ENCODE data around the gene GRM8.

GRM8 gene

GRCh38 chr7:126656165-126656564 lies 596.6 kb downstream of the GRM8 start:
- no peak for DNase-seq

- no peak for DNase-seq
These were observed 615.2 kb downstream of the GRM8 start for GRCh38 chr7:126637538-126637937.

GRCh38 chr7:126635545-126635944 lies 617.2 kb downstream of the GRM8 start:
- no peak for DNase-seq

- peak in 1 of 2 experiments; percentile 24 for DNase-seq
These were observed 644.4 kb downstream of the GRM8 start for GRCh38 chr7:126608339-126608776.

- no peak for DNase-seq
These were observed 646.4 kb downstream of the GRM8 start for GRCh38 chr7:126606331-126606730.

GRCh38 chr7:126605553-126605952 lies 647.2 kb downstream of the GRM8 start:
- peak in 1 of 2 experiments; percentile 34 for DNase-seq

GRCh38 chr7:126605056-126605455 lies 647.7 kb downstream of the GRM8 start:
- peak; percentile 38 to 51 for DNase-seq

GRCh38 chr7:126589068-126589684 lies 663.6 kb downstream of the GRM8 start:
- no peak for DNase-seq

GRCh38 chr7:126578338-126578737 lies 674.4 kb downstream of the GRM8 start:
- peak; percentile 89 to 91 for DNase-seq

GRCh38 chr7:126574276-126575250 lies 678.2 kb downstream of the GRM8 start:
- DNase-seq: no peak

- no peak for DNase-seq
These were observed 681.9 kb downstream of the GRM8 start for GRCh38 chr7:126570845-126571244.

- no peak for DNase-seq
These were observed 683.3 kb downstream of the GRM8 start for GRCh38 chr7:126569402-126569801.

GRCh38 chr7:126557271-126557670 lies 695.5 kb downstream of the GRM8 start:
- DNase-seq: no peak

- DNase-seq: no peak
These were observed 711.3 kb downstream of the GRM8 start for GRCh38 chr7:126541406-126541805.

GRCh38 chr7:126535176-126535575 lies 717.6 kb downstream of the GRM8 start:
- DNase-seq: peak; percentile 64 to 74

GRCh38 chr7:126533715-126534114 lies 719.0 kb downstream of the GRM8 start:
- peak; percentile 71 to 77 for DNase-seq

- no peak for DNase-seq
These were observed 722.9 kb downstream of the GRM8 start for GRCh38 chr7:126529833-126530232.

- peak in 1 of 2 experiments; percentile 3 for DNase-seq
These were observed 723.5 kb downstream of the GRM8 start for GRCh38 chr7:126529254-126529653.

- DNase-seq: no peak
These were observed 726.8 kb downstream of the GRM8 start for GRCh38 chr7:126525906-126526305.

- no peak for DNase-seq
These were observed 727.8 kb downstream of the GRM8 start for GRCh38 chr7:126524967-126525366.

GRCh38 chr7:126511046-126511445 lies 741.7 kb downstream of the GRM8 start:
- no peak for DNase-seq

GRCh38 chr7:126501617-126502016 lies 751.1 kb downstream of the GRM8 start:
- peak; percentile 22 to 36 for DNase-seq

GRCh38 chr7:126499481-126499880 lies 753.3 kb downstream of the GRM8 start:
- DNase-seq: no peak

GRCh38 chr7:126495733-126496132 lies 757.0 kb downstream of the GRM8 start:
- no peak for DNase-seq
